GM12891 (cell line): ENCODE results near the gene TRABD2B.

Experiments used
- DNase-seq: peaks from one replicate; pipeline ENCODE4 v3.0.0; 2011; ENCODE audit warnings: low spot score; ENCODE audit not compliant: insufficient read length
- FAIRE-seq: peaks from 2 replicates; lab custom pipeline; 2011; peaks lifted over from hg19 to GRCh38; lab: Jason Lieb, UNC
- PAX5 ChIP-seq: IDR thresholded peaks from 2 replicates; pipeline ENCODE4 v1.6.1; 2011; ENCODE audit warnings: low read length, moderate library complexity, mild to moderate bottlenecking; ENCODE audit not compliant: insufficient read depth, severe bottlenecking
- POLR2A ChIP-seq: IDR thresholded peaks from 2 replicates; pipeline ENCODE4 v1.6.1; 2011; ENCODE audit warnings: low read depth, low read length, control low read depth
- POLR2AphosphoS5 ChIP-seq: IDR thresholded peaks from 2 replicates; pipeline ENCODE4 v1.6.1; 2011; ENCODE audit warnings: low read depth, low read length, control low read depth
- POU2F2 ChIP-seq: IDR thresholded peaks from 2 replicates; pipeline ENCODE4 v1.6.1; 2011; ENCODE audit warnings: low read depth, mild to moderate bottlenecking, control low read depth, low read length, moderate library complexity
- SPI1 ChIP-seq: IDR thresholded peaks from 2 replicates; pipeline ENCODE4 v1.6.1; 2011; ENCODE audit warnings: low read depth, low read length, control low read depth
- TAF1 ChIP-seq: IDR thresholded peaks from 2 replicates; pipeline ENCODE4 v1.6.1; 2011; ENCODE audit warnings: low read depth, low read length, control low read depth

Gene TRABD2B

GRCh38 chr1:47785561-47786271, 211.5 kb downstream of the TRABD2B start:
- FAIRE-seq (no peak), DNase-seq (no peak)
- TF ChIP-seq TAF1: no peak
- TF ChIP-seq PAX5: no peak
- TF ChIP-seq POU2F2: no peak
- no peak for TF ChIP-seq POLR2AphosphoS5
- no peak for TF ChIP-seq SPI1
- TF ChIP-seq POLR2A: no peak

GRCh38 chr1:47785118-47785517, 212.1 kb downstream of the TRABD2B start:
- DNase-seq: no peak
- no peak for FAIRE-seq
- TF ChIP-seq TAF1: no peak
- TF ChIP-seq SPI1: no peak
- TF ChIP-seq POLR2AphosphoS5: no peak
- TF ChIP-seq PAX5: no peak
- no peak for TF ChIP-seq POLR2A
- no peak for TF ChIP-seq POU2F2

- DNase-seq (no peak), FAIRE-seq (no peak)
- TF ChIP-seq TAF1: no peak
- no peak for TF ChIP-seq POLR2AphosphoS5
- no peak for TF ChIP-seq POLR2A
- no peak for TF ChIP-seq POU2F2
- no peak for TF ChIP-seq SPI1
- TF ChIP-seq PAX5: no peak
Observed at GRCh38 chr1:47784497-47784822, 212.7 kb downstream of the TRABD2B start.

- no peak for DNase-seq
- no peak for TF ChIP-seq PAX5
- TF ChIP-seq POLR2AphosphoS5: no peak
- TF ChIP-seq TAF1: no peak
- TF ChIP-seq POU2F2: no peak
- TF ChIP-seq POLR2A: no peak
- no peak for TF ChIP-seq SPI1
- no peak for FAIRE-seq
Observed at GRCh38 chr1:47783638-47784496, 213.3 kb downstream of the TRABD2B start.

- DNase-seq: no peak
- TF ChIP-seq TAF1: no peak
- TF ChIP-seq PAX5: no peak
- TF ChIP-seq POU2F2: no peak
- no peak for TF ChIP-seq POLR2A
- TF ChIP-seq SPI1: no peak
- no peak for TF ChIP-seq POLR2AphosphoS5
- no peak for FAIRE-seq
Observed at GRCh38 chr1:47782414-47783166, 214.6 kb downstream of the TRABD2B start.

- FAIRE-seq (no peak), DNase-seq (no peak)
- no peak for TF ChIP-seq TAF1
- TF ChIP-seq POLR2A: no peak
- TF ChIP-seq PAX5: no peak
- TF ChIP-seq POU2F2: no peak
- TF ChIP-seq SPI1: no peak
- no peak for TF ChIP-seq POLR2AphosphoS5
Observed at GRCh38 chr1:47781171-47781959, 215.8 kb downstream of the TRABD2B start.

GRCh38 chr1:47780469-47780995, 216.7 kb downstream of the TRABD2B start:
- TF ChIP-seq POU2F2 (no peak), POLR2AphosphoS5 (no peak), SPI1 (no peak), TAF1 (no peak), PAX5 (no peak), POLR2A (no peak)
- DNase-seq (no peak), FAIRE-seq (no peak)

- no peak for TF ChIP-seq TAF1
- TF ChIP-seq POU2F2: no peak
- DNase-seq (no peak), FAIRE-seq (no peak)
Observed at GRCh38 chr1:47779613-47780012, 217.6 kb downstream of the TRABD2B start.
